K562 (cell line): ENCODE data around the gene ACBD6. TPM values are rescaled to one million over a fixed set of nuclear protein-coding genes. Genes with fewer than 3 reads are reported as not detected.

Experiments used
- ATAC-seq: fragments of 200-7000 bp; cut with Tn5 transposase; 3 replicates; pipeline ENCODE4 v1.9.1; 2020; ENCODE audit warnings: moderate library complexity
- BruUV-seq: library from RNA; stranded (reverse); fragments of 400-500 nt; replicated peaks from 2 replicates; lab custom pipeline; 2021; lab: Mats Ljungman, UMichigan
- CTCF ChIA-PET: fragments of 300-600 bp; formaldehyde crosslinking; extraction: SDS; loops from one replicate; lab custom pipeline; 2021; ENCODE audit warnings: low intra/inter-chr PET ratio; lab: Yijun Ruan, JAX
- POLR2A ChIA-PET: fragments of 300-600, 350-650 bp; sonication (Branson Sonifier 250); formaldehyde crosslinking; extraction: SDS; loops from one replicate; lab custom pipeline; 2021; ENCODE audit warnings: antibody characterized with exemption, inconsistent platforms; lab: Yijun Ruan, JAX
- DNase-seq, 4 experiments: peaks; one replicate each; pipeline versions ENCODE4 v3.0.0 to v3.0.0-alpha.2; 2011 to 2018; ENCODE audit warnings: low spot score in 3 of 4, mixed read lengths in 3 of 4; ENCODE audit errors: extremely low read depth in 1 of 4
- FAIRE-seq: peaks from 2 replicates; lab custom pipeline; 2011; peaks lifted over from hg19 to GRCh38; lab: Jason Lieb, UNC
- H2AFZ ChIP-seq: 2 replicates; pipeline ENCODE4 v1.6.0; 2011; ENCODE audit warnings: low read depth, low read length, control low read depth, inconsistent platforms
- H3K27ac ChIP-seq: fragments of 200-600 bp; 3 replicates; pipeline ENCODE4 v1.8.0; 2011; ENCODE audit warnings: low read depth, mild to moderate bottlenecking, control low read depth, inconsistent platforms, low read length, moderate library complexity, mixed read lengths; ENCODE audit errors: extremely low read depth
- H3K27me3 ChIP-seq, 2 experiments: fragments of 300-600 bp in 1 of 2; 2 replicates in 1 of 2; 3 replicates in 1 of 2; pipeline versions ENCODE4 v1.6.0 to v1.8.0; 2011; ENCODE audit warnings: inconsistent platforms in 2 of 2, low read length in 2 of 2, mild to moderate bottlenecking in 1 of 2, mixed read lengths in 1 of 2, moderate library complexity in 1 of 2; ENCODE audit not compliant: control insufficient read depth in 2 of 2, insufficient read depth in 2 of 2
- H3K36me3 ChIP-seq: fragments of 300-600 bp; 3 replicates; pipeline ENCODE4 v1.8.0; 2011; ENCODE audit warnings: mild to moderate bottlenecking, low read length, inconsistent platforms; ENCODE audit not compliant: control insufficient read depth, insufficient read depth
- H3K4me1 ChIP-seq, 2 experiments: fragments of 200-600 bp in 1 of 2; replicated peaks in 1 of 2; 2 replicates in 1 of 2; 3 replicates in 1 of 2; pipeline versions ENCODE4 v1.5.1 to v1.8.0; 2011; ENCODE audit warnings: inconsistent platforms in 2 of 2, low read length in 2 of 2, mild to moderate bottlenecking in 1 of 2, mixed read lengths in 1 of 2, moderate library complexity in 1 of 2; ENCODE audit not compliant: control insufficient read depth in 2 of 2, insufficient read depth in 2 of 2
- H3K4me2 ChIP-seq: 2 replicates; pipeline ENCODE4 v1.6.1; 2011; ENCODE audit warnings: low read length, control low read depth, inconsistent platforms, mixed read lengths; ENCODE audit not compliant: insufficient read depth
- H3K4me3 ChIP-seq: fragments of 200-600 bp; sonication (generic), shearing (Covaris generic); 2 replicates; pipeline ENCODE4 v1.5.1; 2016; ENCODE audit warnings: control low read depth, inconsistent platforms
- H3K79me2 ChIP-seq: fragments of 200-600 bp; 3 replicates; pipeline ENCODE4 v1.8.0; 2011; ENCODE audit warnings: low read length, inconsistent platforms; ENCODE audit not compliant: control insufficient read depth, insufficient read depth
- H3K9ac ChIP-seq, 2 experiments: 2 replicates each; pipeline versions ENCODE4 v1.6.0 to v1.6.1; 2011; ENCODE audit warnings: low read depth in 2 of 2, low read length in 2 of 2, control low read depth in 1 of 2, inconsistent platforms in 1 of 2, mild to moderate bottlenecking in 1 of 2, mixed read lengths in 1 of 2; ENCODE audit not compliant: insufficient read depth in 1 of 2
- H3K9me1 ChIP-seq: one replicate; pipeline ENCODE4 v1.6.0; 2011; ENCODE audit warnings: inconsistent platforms, mild to moderate bottlenecking, low read length, moderate library complexity; ENCODE audit not compliant: control insufficient read depth, insufficient read depth
- H3K9me3 ChIP-seq: replicated peaks from 2 replicates; pipeline ENCODE4 v1.5.1; 2011; ENCODE audit warnings: low read depth, low read length, inconsistent platforms; ENCODE audit not compliant: control insufficient read depth, insufficient read depth
- H4K20me1 ChIP-seq: replicated peaks from 2 replicates; pipeline ENCODE4 v1.6.1; 2011; ENCODE audit warnings: low read length, inconsistent platforms, mixed read lengths; ENCODE audit not compliant: control insufficient read depth, insufficient read depth
- CEBPG ChIP-seq, 3 experiments: fragments of 200-800 bp in 1 of 3; sonication (Bioruptor generic) in 1 of 3; sonication (generic) in 1 of 3; formaldehyde crosslinking in 1 of 3; IDR thresholded peaks in 2 of 3; conservative IDR thresholded peaks in 1 of 3; 2 replicates each; pipeline versions ENCODE4 v1.6.1 to v1.8.0; 2016 to 2022; ENCODE audit warnings: missing compliant biosample characterization in 2 of 3, missing genetic modification characterization in 2 of 3, mild to moderate bottlenecking in 1 of 3, missing genetic modification reagents in 1 of 3
- EHMT2 ChIP-seq: fragments of 450-650 bp; IDR thresholded peaks from 2 replicates; pipeline ENCODE4 v1.6.1; 2018; ENCODE audit warnings: antibody characterized with exemption
- NFE2 ChIP-seq: IDR thresholded peaks from 2 replicates; pipeline ENCODE4 v1.6.1; 2014; ENCODE audit warnings: antibody characterized with exemption, low read depth
- PHB2 ChIP-seq: fragments of 450-650 bp; IDR thresholded peaks from 2 replicates; pipeline ENCODE4 v1.6.1; 2017; ENCODE audit warnings: low read depth
- POLR2AphosphoS5 ChIP-seq: IDR thresholded peaks from 2 replicates; pipeline ENCODE4 v1.6.1; 2011; ENCODE audit warnings: mild to moderate bottlenecking, low read depth, low read length, moderate library complexity; ENCODE audit not compliant: control insufficient read depth, insufficient read depth
- PRPF4 ChIP-seq: fragments of 200-400 bp; formaldehyde crosslinking; IDR thresholded peaks from one replicate; pipeline ENCODE4 v1.6.1; 2017; ENCODE audit warnings: low read length, low read depth, mild to moderate bottlenecking; ENCODE audit not compliant: insufficient read depth, poor library complexity, severe bottlenecking
- RFX1 ChIP-seq: fragments of 450-650 bp; IDR thresholded peaks from 2 replicates; pipeline ENCODE4 v1.6.1; 2016; ENCODE audit warnings: mild to moderate bottlenecking, moderate library complexity
- SAP30 ChIP-seq: fragments of 200-600 bp; sonication (generic); IDR thresholded peaks from 2 replicates; pipeline ENCODE4 v1.6.1; 2012; ENCODE audit warnings: borderline replicate concordance, low read depth, mild to moderate bottlenecking, moderate library complexity, low read length, control low read depth, inconsistent platforms; ENCODE audit not compliant: insufficient read depth, poor library complexity, severe bottlenecking
- ZBTB7A ChIP-seq: IDR thresholded peaks from 2 replicates; pipeline ENCODE4 v1.6.1; 2011; ENCODE audit warnings: low read depth, mild to moderate bottlenecking, low read length, moderate library complexity, borderline replicate concordance; ENCODE audit not compliant: control insufficient read depth
- ZNF707 ChIP-seq: fragments of 250-450 bp; sonication (Bioruptor Pico); conservative IDR thresholded peaks from 2 replicates; pipeline ENCODE4 v1.8.0; 2022; ENCODE audit warnings: inconsistent platforms, mild to moderate bottlenecking, moderate library complexity
- ZNF785 ChIP-seq: fragments of 250-450 bp; sonication (Bioruptor Pico); IDR thresholded peaks from 2 replicates; pipeline ENCODE4 v1.4.0; 2020; ENCODE audit warnings: mild to moderate bottlenecking
- WGBS: fragments of 100-300 bp; shearing (Covaris generic); methylation state at CpG from one replicate; pipeline ENCODE4 v1.1.6; 2016; ENCODE audit warnings: low coverage, mixed read lengths; ENCODE audit not compliant: insufficient coverage; ENCODE audit errors: missing lambda C conversion rate; 5-methylcytosine and 5-hydroxymethylcytosine counted together
- in situ Hi-C: fragments of 300-500 bp; cut with MboI; formaldehyde crosslinking; loops from 4 replicates; pipeline ENCODE4 v1.15.0; 2018; ENCODE audit warnings: inconsistent platforms, mixed read lengths
- intact Hi-C: fragments of 100-400 bp; cut with micrococcal nuclease; formaldehyde crosslinking; loops from 2 replicates; pipeline ENCODE4 v1.14.2; 2022
- polyA plus RNA-seq, 8 experiments: library from polyadenylated mRNA; depleted of rRNA in 4 of 8; stranded (reverse) in 5 of 8; unstranded in 3 of 8; fragments of >200 nt; fragmentation: Nextera tagmentation in 2 of 8; fragmentation: Illumina TruSeq in 1 of 8; extraction: Ambion mirVana in 2 of 8; extraction: Trizol in 1 of 8; gene quantifications; 2 replicates each; pipeline versions ENCODE4 v1.2.1 to v1.2.3, GENCODE V29; 2011 to 2014; ENCODE audit warnings: inconsistent platforms in 1 of 8, missing spikeins in 1 of 8
- total RNA-seq, 7 experiments: library from RNA; depleted of rRNA in 6 of 7; stranded (reverse); fragments of >200 nt in 6 of 7; fragmentation: Illumina TruSeq in 2 of 7; extraction: Trizol in 2 of 7; gene quantifications; 2 replicates each; pipeline versions ENCODE4 v1.2.1 to v1.2.3, GENCODE V29; 2011 to 2021; ENCODE audit warnings: low replicate concordance in 1 of 7
- TF ChIP-seq, protein P1 (sequence below): IDR thresholded peaks from 2 replicates; pipeline ENCODE4 v1.6.1; 2016; ENCODE audit warnings: missing genetic modification characterization, missing compliant biosample characterization
- TF ChIP-seq, protein P2 (sequence below): sonication (generic); formaldehyde crosslinking; IDR thresholded peaks from 2 replicates; pipeline ENCODE4 v1.9.0; 2022; ENCODE audit warnings: mild to moderate bottlenecking, missing genetic modification reagents
- TF ChIP-seq, protein P3 (sequence below): fragments of 250-450 bp; sonication (Bioruptor Pico); IDR thresholded peaks from 2 replicates; pipeline ENCODE4 v1.4.0; 2020

ACBD6 gene
- total and polyA plus RNA-seq, 9 of the 15 experiments (the other 6 are each of a cell fraction or from before 2014, with no cell fraction given) = 16.9 to 107 (median 77.7) TPM

DNA sequence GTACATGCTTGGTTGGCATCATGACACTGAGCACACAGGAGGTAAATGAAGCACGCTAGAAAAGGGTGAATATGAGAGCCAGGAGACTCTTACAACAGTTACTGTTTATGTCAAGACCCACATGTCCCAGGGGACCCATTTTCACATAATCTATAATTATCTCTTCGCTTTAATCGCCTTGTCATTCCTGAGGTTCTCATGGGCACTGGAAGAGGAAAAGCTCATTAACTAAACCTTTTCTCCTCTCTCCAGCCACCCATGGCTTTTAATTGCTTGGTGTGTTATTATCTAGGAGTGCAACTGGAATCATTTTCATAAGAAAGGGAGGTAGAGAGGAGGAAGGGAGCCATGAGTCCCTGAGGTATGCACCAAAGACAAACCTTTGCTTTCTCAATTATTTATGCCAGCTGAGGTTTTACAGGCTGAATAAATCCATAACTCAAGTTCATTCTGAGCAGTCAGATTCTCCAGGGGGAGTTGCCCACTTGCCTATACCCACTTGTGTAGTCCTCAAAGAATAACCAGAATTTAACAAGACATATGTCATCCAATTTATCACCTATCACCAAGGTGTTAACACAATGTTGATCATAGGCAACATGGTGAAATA, 77.4 kb downstream of the ACBD6 start:
- FAIRE-seq = no peak
- TF ChIP-seq EHMT2 = no peak
- TF ChIP-seq, protein P1, sequence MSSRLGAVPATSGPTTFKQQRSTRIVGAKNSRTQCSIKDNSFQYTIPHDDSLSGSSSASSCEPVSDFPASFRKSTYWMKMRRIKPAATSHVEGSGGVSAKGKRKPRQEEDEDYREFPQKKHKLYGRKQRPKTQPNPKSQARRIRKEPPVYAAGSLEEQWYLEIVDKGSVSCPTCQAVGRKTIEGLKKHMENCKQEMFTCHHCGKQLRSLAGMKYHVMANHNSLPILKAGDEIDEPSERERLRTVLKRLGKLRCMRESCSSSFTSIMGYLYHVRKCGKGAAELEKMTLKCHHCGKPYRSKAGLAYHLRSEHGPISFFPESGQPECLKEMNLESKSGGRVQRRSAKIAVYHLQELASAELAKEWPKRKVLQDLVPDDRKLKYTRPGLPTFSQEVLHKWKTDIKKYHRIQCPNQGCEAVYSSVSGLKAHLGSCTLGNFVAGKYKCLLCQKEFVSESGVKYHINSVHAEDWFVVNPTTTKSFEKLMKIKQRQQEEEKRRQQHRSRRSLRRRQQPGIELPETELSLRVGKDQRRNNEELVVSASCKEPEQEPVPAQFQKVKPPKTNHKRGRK (tag) = no peak
- no peak for TF ChIP-seq CEBPG (CRISPR knock-in tag; IDR thresholded peaks at IDR 0.05)
- no peak for TF ChIP-seq CEBPG (tag; conservative IDR thresholded peaks at IDR 0.05 in 1 of 2, IDR thresholded peaks at IDR 0.05 in 1 of 2)
- no peak for TF ChIP-seq SAP30
- no peak for TF ChIP-seq PRPF4
- no peak for TF ChIP-seq ZBTB7A
- no peak for TF ChIP-seq NFE2
- TF ChIP-seq ZNF785 (CRISPR knock-in tag) = no peak
- TF ChIP-seq, protein P2, sequence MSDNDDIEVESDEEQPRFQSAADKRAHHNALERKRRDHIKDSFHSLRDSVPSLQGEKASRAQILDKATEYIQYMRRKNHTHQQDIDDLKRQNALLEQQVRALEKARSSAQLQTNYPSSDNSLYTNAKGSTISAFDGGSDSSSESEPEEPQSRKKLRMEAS (CRISPR knock-in tag) = no peak
- no peak for TF ChIP-seq RFX1
- TF ChIP-seq PHB2 = no peak
- no peak for TF ChIP-seq ZNF707 (CRISPR knock-in tag)
- no peak for TF ChIP-seq POLR2AphosphoS5
- TF ChIP-seq, protein P3, sequence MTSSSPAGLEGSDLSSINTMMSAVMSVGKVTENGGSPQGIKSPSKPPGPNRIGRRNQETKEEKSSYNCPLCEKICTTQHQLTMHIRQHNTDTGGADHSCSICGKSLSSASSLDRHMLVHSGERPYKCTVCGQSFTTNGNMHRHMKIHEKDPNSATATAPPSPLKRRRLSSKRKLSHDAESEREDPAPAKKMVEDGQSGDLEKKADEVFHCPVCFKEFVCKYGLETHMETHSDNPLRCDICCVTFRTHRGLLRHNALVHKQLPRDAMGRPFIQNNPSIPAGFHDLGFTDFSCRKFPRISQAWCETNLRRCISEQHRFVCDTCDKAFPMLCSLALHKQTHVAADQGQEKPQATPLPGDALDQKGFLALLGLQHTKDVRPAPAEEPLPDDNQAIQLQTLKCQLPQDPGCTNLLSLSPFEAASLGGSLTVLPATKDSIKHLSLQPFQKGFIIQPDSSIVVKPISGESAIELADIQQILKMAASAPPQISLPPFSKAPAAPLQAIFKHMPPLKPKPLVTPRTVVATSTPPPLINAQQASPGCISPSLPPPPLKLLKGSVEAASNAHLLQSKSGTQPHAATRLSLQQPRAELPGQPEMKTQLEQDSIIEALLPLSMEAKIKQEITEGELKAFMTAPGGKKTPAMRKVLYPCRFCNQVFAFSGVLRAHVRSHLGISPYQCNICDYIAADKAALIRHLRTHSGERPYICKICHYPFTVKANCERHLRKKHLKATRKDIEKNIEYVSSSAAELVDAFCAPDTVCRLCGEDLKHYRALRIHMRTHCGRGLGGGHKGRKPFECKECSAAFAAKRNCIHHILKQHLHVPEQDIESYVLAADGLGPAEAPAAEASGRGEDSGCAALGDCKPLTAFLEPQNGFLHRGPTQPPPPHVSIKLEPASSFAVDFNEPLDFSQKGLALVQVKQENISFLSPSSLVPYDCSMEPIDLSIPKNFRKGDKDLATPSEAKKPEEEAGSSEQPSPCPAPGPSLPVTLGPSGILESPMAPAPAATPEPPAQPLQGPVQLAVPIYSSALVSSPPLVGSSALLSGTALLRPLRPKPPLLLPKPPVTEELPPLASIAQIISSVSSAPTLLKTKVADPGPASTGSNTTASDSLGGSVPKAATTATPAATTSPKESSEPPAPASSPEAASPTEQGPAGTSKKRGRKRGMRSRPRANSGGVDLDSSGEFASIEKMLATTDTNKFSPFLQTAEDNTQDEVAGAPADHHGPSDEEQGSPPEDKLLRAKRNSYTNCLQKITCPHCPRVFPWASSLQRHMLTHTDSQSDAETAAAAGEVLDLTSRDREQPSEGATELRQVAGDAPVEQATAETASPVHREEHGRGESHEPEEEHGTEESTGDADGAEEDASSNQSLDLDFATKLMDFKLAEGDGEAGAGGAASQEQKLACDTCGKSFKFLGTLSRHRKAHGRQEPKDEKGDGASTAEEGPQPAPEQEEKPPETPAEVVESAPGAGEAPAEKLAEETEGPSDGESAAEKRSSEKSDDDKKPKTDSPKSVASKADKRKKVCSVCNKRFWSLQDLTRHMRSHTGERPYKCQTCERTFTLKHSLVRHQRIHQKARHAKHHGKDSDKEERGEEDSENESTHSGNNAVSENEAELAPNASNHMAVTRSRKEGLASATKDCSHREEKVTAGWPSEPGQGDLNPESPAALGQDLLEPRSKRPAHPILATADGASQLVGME (CRISPR knock-in tag) = no peak

More for the DNA sequence above, 77.4 kb downstream of the ACBD6 start:
- Histone ChIP-seq H3K27me3 (no peaks in the 10 kb centered on the region), H3K4me1 (no peaks in the 10 kb centered on the region), H3K9me3 (no peaks in the 10 kb centered on the region), H3K4me2 (no peak overlapping the region), H3K9me1 (no peaks in the 10 kb centered on the region), H4K20me1 (no peaks in the 10 kb centered on the region), H3K79me2 (no peaks in the 10 kb centered on the region; the same call in 2 of the 3 replicates), H3K4me3 (no peak overlapping the region), H3K36me3 (peaks cover 3% of the 10 kb centered on the region; the same call in 2 of the 3 replicates), H3K9ac (no peak overlapping the region), H2AFZ (no peak overlapping the region), H3K27ac (no peak overlapping the region)
- intact Hi-C loops (no loop called here), in situ Hi-C loops (no loop called here)
- ChIA-PET CTCF (no interaction called here), POLR2A (interaction anchor here (0.6 to 0.8 kb wide), 2 partner anchors 116 to 150 kb away, joined by 3 read pairs; no protein-coding TSS in a partner anchor)
- no TSS peak for BruUV-seq
- 85% methylated on average over 3 of the region's 3 CpGs for WGBS
- DNase-seq (no peak), ATAC-seq (no peak)
